GM18502 (cell line): ENCODE measurements around the gene TRPM1.

Source experiments
- ATAC-seq: cut with Tn5 transposase; IDR thresholded peaks from one replicate; pipeline ENCODE4 v1.9.1; 2021; ENCODE audit warnings: mild to moderate bottlenecking; ENCODE audit not compliant: unreplicated experiment, poor library complexity

TRPM1 gene

DNA sequence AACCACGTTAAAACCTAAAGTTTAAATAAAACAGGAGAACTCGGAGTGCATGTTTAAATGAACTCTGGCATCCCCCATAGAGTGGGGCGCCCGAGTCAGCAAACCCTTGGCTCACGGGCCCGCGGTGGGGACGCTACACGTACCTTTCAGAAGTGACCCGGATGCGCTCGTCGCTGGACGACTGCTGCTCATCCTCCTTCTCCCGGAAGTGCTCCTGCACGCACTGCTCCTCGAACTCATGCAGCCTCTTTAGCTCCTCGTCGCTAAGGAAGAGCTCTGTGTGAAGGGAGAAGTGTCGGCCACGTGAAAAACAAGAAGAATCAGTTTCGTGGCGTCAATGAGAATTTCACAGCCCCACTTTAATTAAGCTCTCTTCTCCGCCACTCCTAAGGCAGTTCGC is 75.5 kb downstream of the TRPM1 start:
- ATAC-seq: no peak

GRCh38 chr15:31024979-31025378 is 76.5 kb downstream of the TRPM1 start:
- no peak for ATAC-seq

- no peak for ATAC-seq
These were observed 77.2 kb downstream of the TRPM1 start for GRCh38 chr15:31024330-31024729.

DNA sequence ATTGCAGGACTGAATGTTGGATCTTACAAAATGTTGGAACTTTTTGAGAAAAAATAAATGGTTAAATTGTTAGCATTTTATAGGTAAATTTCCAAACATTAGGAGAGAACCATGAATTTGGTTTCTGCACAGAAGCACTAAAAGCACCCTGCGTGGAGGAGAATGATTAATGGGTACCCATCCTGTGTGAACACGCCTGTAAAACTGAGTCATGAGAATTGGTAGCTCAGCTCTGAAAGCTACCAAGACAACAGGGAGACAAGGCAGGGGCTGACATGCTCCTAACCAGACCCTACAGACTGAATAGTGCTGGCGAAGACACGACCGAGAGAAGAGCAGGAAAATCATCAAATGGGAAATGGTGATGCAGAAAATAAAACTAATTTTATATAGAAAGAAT is 77.7 kb downstream of the TRPM1 start:
- ATAC-seq: no peak

- peak; percentile 55 for ATAC-seq
These were observed 80.4 kb downstream of the TRPM1 start for GRCh38 chr15:31021067-31021665.

GRCh38 chr15:31020542-31020941 is 81.0 kb downstream of the TRPM1 start:
- ATAC-seq: no peak

GRCh38 chr15:31019986-31020385 is 81.5 kb downstream of the TRPM1 start:
- ATAC-seq: no peak

- ATAC-seq: no peak
These were observed 84.2 kb downstream of the TRPM1 start for GRCh38 chr15:31017311-31017710.

DNA sequence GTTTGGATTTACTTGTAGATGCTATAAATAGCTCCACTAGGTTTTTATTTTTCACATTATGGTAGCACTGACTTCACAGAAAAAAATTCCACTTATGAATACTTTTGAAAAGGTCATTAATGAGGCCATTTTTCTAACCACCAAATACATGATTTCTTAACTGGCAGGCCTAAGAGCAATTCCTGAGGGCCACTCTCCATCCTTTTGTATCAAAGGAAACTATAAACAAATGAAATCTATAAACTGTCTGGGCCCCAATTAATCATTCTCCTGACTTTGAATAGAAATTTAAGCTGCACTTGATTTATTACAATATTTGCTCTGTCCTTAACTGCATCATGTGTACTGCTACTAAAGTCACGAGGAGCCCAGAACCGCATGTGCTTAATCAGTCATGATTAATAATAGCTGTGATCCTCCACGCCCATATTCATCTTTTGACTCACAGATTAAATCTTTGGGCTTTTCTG is 85.0 kb downstream of the TRPM1 start:
- ATAC-seq: no peak

DNA sequence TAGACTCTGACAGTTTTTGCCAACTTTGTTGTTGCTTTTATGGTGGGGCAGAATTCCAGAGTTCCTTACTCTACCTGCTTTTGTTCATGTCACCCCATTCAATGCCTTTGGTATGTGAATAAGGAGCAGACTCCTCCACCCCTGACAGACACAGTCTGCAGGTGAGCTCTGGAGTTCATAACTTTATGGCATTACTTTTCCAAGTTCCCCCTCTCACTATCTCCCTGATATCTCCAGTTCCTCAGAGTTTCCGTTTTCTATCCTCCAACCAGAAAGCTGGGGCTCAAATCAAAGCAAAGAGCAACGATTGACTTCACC is 87.0 kb downstream of the TRPM1 start:
- ATAC-seq: no peak

DNA sequence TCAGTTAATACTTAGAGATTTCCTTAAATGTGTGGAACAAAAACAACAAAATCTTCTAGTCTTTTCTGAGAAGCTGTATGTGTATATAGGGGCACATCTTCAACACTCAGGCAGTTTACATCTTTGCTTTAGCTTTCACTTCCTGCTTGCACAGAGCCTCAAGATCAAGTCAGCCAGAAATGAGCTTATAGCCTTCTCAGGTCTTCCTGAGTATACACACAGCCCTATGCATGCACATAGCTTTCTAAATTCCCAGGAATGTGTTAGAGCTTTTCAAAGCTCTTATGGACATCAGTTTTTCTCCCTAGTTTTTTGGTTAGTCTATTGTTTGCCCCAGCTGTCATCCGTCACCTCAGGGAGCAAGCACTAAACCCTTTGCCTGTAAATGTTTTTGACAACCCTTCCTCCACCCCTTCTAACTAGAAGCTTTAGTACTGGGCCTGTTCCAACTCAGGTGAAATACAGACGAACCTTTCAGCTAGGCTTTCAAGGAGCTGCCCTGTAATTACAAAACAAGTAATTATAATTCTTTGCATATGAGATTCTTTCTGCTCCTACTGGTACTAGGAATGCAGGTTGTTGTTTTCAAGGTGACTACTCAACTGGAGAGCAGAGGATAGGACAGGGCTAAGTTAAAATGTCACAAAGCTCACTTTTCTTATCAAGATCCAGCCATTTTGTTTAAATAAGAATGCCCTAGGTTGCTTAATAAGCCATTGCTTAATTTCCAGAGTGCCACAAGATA is 87.5 kb downstream of the TRPM1 start:
- ATAC-seq: peak; percentile 98

- ATAC-seq: no peak
These were observed 89.1 kb downstream of the TRPM1 start for GRCh38 chr15:31012455-31012854.

DNA sequence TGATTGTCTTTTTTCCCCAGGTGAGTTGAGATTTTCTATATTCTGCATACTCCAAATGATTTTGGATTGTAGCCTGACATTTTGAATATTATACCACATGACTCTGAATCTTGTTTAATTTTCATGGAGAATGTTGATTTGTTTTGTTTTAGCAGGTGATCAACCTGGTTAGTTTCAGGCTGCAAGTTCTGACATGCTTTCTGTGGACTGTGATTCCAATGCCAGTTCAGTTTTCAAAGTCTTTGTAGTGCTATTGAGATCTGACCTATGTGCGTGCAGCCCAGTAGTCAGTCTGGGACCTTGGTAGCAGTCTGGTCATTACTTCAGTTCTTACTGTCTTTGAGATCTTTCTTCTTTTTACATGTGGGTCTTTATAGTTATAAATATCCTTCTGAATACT is 91.5 kb downstream of the TRPM1 start:
- no peak for ATAC-seq

DNA sequence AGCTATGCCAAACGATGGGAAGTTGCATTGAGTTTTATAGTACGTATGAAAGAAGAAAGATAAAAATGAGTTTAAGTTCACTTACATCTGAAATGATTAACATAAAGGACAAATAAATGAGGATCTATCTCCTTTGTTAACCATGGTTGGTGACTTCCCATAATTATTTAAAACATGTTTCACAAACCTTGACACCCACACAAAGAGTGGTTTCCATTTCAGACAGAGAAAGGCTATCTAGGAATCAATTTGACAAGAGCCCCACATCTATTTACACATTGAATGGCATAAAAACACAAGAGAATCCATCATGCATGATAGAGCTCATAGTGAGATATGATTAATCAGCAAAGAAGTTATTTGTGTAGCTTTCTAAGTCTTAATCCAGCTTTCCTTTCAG is 95.9 kb downstream of the TRPM1 start:
- ATAC-seq: no peak

GRCh38 chr15:31004220-31004733 is 97.2 kb downstream of the TRPM1 start:
- ATAC-seq: peak; percentile 93

DNA sequence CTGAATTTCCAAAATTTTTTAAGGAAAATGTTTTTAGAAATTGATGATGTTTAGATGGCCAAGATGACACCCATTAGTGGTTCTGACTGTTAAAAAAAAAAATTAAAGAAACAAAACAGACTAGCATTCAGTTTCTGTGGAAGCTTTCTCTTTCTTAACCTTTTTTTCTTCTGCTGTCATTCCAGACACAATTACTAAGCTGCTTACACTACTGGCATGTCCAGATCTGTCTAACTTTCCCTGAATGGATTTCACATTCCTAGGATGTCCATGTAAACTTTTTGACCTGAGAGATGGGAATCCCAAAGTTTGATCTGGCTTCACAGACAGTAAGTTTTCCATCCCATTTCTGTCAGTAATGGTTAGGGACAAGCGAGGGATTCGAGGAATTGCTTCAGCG is 99.8 kb downstream of the TRPM1 start:
- ATAC-seq: no peak

DNA sequence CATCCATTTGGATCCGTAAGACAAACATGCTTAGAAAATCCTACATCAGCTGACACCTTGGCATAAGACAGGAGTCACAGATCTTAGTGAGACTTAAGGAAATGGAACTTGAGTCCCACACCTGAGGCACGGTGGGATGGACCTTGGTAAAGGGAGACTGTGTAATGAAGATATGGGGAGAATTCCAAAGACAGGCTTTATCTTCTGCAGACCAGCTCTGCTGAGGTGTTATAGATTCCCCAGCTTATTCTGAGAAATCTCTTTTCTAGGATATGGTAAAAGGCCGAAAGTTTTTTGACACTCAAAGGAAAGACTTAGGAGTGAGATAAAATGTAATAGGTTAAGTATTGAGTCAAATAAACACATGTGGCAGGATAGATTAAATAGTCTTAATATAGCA is 101.8 kb downstream of the TRPM1 start:
- no peak for ATAC-seq

DNA sequence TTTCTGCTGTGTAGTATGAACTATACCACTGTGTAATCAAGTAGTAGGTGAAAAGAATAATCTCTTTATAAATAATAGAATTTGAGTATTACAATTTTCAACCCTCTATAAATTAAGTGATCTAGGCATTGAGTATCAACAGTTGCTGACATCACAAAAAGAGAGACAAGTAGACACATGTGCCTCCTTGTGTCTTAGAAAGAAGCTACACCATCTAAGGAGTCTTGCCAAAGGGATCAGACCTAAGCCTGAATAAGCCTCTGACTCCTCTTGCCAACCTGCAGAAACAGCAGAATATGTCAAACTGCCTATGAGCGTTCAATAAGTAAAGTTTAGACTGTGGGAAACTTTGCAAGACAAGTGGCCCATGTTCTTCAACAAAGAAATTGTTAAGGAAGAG is 104.3 kb downstream of the TRPM1 start:
- no peak for ATAC-seq

DNA sequence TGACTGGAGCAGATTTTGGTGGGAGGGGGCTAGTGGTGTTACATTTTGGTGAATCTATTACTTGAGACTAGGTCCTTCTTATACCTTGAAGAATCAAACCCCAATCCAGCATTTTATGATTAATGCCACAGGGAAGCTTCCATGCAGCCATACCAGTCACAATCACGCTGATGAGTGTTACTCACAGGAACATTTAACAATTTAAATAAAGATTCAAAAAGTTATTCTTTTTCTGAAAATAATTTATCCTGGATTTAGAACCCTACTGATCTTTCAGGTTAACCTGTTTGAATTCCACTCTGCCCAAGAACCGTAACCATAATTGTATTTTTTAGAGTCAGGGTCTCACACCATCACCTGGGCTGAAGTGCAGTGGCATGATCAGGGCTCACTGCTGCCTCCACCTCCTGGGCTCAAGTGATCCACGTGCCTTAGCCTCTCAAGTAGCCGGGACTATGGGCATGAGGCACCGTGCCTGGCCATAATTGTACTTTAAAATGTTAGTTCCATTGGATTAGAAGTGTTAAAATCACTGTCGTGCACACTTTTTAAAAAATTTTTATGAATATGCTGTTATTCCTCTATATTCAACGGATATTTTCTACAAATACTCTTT is 109.2 kb downstream of the TRPM1 start:
- no peak for ATAC-seq

- peak; percentile 85 for ATAC-seq
These were observed 110.0 kb downstream of the TRPM1 start, which contains the start of gene MTMR10 for GRCh38 chr15:30991255-30992235. MTMR10 (minus strand) TSS chr15:30991628; CDS start chr15:30991506, 122 bp downstream.
